PFSK-1 (cell line): ENCODE measurements around the gene MACF1.

Experiments used
- FOXP2 ChIP-seq: optimal IDR thresholded peaks from 2 replicates; pipeline ENCODE3; 2011; ENCODE audit warnings: borderline replicate concordance, control low read depth, inconsistent platforms; ENCODE audit not compliant: insufficient read depth; ENCODE audit errors: extremely low read length, extremely low read depth
- POLR2AphosphoS5 ChIP-seq: IDR thresholded peaks from 2 replicates; pipeline ENCODE4 v1.6.1; 2012; ENCODE audit warnings: low read depth, mild to moderate bottlenecking, control low read depth, low read length, moderate library complexity
- SIN3A ChIP-seq: IDR thresholded peaks from 2 replicates; pipeline ENCODE4 v1.6.1; 2012; ENCODE audit warnings: mild to moderate bottlenecking, low read length, moderate library complexity, borderline replicate concordance; ENCODE audit not compliant: insufficient read depth
- TAF1 ChIP-seq: IDR thresholded peaks from 2 replicates; pipeline ENCODE4 v1.6.1; 2012; ENCODE audit warnings: low read length, control low read depth, borderline replicate concordance; ENCODE audit not compliant: insufficient read depth
- TF ChIP-seq, protein P1 (sequence below), 2 experiments: IDR thresholded peaks; 2 replicates each; pipeline versions ENCODE4 v1.6.1 to v1.8.0; 2011 to 2012; ENCODE audit warnings: low read depth in 2 of 2, low read length in 2 of 2, control low read depth in 1 of 2, inconsistent platforms in 1 of 2, mild to moderate bottlenecking in 1 of 2, moderate library complexity in 1 of 2; ENCODE audit not compliant: insufficient read depth in 1 of 2

- no peak for TF ChIP-seq POLR2AphosphoS5
- no peak for TF ChIP-seq TAF1
- TF ChIP-seq, protein P1, sequence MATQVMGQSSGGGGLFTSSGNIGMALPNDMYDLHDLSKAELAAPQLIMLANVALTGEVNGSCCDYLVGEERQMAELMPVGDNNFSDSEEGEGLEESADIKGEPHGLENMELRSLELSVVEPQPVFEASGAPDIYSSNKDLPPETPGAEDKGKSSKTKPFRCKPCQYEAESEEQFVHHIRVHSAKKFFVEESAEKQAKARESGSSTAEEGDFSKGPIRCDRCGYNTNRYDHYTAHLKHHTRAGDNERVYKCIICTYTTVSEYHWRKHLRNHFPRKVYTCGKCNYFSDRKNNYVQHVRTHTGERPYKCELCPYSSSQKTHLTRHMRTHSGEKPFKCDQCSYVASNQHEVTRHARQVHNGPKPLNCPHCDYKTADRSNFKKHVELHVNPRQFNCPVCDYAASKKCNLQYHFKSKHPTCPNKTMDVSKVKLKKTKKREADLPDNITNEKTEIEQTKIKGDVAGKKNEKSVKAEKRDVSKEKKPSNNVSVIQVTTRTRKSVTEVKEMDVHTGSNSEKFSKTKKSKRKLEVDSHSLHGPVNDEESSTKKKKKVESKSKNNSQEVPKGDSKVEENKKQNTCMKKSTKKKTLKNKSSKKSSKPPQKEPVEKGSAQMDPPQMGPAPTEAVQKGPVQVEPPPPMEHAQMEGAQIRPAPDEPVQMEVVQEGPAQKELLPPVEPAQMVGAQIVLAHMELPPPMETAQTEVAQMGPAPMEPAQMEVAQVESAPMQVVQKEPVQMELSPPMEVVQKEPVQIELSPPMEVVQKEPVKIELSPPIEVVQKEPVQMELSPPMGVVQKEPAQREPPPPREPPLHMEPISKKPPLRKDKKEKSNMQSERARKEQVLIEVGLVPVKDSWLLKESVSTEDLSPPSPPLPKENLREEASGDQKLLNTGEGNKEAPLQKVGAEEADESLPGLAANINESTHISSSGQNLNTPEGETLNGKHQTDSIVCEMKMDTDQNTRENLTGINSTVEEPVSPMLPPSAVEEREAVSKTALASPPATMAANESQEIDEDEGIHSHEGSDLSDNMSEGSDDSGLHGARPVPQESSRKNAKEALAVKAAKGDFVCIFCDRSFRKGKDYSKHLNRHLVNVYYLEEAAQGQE (IDR thresholded peaks at IDR 0.05; ENCODE audit: insufficient read depth in 1 of 2, low read depth in 2 of 2, low read length in 2 of 2), result no peak
- no peak for TF ChIP-seq SIN3A
- TF ChIP-seq FOXP2, result no peak
These were observed 222.9 kb downstream of the MACF1 start for GRCh38 chr1:39427374-39427773.
